Activated CD8-positive, alpha-beta memory T cell treated with anti-CD3 and anti-CD28 coated beads, Interleukin-2, amount 50 U/mL, for 24 hours (primary cell): ENCODE measurements around the gene GDF11.

ENCODE experiments used
- DNase-seq: peaks from one replicate; pipeline ENCODE4 v3.0.0-alpha.2; 2020; ENCODE audit errors: extremely low read depth

GDF11 gene

DNA sequence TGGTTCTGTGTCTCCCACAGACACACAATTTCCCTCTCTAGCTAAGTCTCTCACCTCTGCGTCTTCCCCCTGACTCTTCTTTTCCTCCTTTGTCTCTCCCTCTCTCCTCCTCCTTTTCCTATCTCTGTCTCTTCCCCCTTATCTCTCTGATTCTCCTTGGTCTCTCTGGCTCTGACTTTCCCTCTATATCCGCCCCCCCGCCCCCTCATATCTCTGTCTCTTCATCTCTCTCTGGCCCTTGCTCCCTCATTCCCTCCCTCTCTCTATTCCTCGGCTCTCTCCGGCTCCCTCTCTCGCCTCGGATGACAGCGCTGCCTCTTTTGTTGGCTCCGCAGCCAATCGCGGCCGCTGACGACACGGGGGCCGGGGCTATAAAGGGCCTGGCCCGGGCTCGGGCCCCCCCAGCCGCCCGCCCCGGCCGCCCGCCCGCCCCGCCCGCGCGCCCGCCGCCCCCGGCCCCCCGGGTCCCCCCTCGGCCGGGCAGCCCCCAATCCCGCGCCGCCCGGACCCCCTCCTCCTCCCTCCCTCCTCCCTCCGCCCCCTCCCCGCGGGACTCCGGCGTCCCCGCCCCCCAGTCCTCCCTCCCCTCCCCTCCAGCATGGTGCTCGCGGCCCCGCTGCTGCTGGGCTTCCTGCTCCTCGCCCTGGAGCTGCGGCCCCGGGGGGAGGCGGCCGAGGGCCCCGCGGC, at the start of gene GDF11:
TSS of gene GDF11 (plus strand) at position 404 of the 687 bp plus-strand sequence. CDS start at position 599, 195 bp downstream.
- DNase-seq, result no peak

DNA sequence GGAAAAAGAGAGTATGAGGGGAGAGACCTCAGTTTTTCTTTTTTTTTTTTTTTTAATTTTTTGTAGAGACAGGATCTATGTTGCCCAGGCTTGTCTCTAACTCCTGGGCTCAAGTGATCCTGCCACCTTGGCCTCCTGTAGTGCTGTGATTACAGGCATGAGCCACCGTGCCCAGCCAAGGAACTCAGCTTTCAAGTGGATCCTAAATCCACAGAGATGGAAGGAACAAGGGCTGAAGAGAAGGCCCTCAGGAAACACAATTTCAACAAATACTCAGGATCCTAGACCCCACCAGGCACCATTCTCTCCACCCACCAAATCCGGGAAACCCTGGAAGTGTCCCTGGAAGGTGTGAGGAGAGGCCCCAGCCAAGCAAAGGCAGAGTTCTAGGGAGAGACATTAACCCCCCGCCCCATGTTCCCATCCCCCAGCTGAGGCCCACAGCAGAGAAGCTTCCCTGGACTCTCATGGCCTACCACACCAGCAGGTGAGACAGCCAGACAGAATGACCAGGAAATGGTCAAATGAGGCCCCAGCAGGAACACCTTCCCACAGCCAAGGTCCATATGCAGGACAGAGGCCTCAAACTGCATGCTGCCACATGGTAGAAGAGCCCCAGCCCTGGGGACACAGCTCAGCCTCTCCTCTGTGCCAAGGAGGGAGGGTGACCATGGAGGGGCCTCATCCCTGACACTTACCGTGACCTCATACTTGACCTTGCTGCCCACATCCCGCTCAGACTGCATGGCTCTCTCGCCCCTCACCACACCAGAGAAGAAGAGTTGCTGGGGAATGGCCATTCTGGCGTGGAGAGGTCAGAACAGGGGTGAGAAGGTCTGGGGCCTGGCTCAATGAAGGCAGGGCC, 49.4 kb upstream of the GDF11 start:
- no peak for DNase-seq

DNA sequence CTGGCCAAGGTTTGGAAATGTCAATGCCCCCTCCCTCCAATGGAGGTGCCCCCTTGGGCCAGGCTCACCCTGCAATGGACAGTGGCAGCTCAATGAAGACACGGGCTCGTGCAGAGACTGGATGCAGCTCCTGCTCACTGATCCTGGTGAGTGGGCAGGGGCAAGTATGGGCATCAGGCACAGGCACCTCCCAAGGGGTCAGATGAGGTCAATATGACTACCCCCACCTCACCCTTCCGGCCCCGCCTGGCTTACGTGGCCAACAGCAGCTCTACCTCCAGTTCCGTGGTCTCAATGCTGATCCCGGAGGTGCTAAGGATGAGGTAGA, 48.8 kb upstream of the GDF11 start:
- DNase-seq, result no peak

DNA sequence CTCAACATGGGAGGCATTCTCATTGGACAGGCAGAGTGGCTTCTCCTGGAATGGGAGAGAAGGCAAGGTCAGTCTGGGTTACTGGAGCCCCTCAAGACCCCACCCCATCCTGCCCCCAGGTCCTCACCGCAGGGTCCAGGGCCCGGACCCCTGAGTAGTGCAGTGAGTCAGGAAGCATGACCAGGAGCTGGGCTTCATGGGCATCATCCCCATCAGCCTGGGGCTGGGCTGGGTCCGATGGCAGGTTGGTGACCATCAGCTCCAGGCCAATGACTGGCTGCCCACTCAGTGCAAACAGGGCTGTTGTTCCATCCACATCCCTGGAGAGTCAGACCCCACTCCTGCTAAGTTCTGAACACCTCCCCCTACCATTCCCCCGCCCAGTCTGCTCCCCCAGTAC, 48.3 kb upstream of the GDF11 start:
- DNase-seq, result no peak

DNA sequence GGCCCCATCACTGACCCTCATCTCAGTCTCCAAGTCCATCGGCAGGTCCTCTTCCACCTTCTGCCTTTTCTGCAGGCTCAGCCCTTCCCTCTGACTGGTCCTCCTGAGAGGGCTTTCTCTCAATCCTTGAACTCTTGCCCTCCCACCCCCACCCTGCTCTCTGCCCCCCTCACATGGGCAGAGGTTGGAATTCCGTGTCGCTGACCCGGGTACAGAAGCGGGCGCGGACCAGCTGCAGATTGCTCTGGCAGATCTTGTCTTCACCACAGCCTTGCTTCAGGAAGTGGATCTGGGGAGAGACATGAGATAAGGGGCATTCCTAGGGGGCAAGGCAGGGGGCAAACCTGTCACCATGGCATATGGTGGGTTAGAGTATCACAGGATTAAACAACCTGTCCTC, 47.6 kb upstream of the GDF11 start:
- DNase-seq, result no peak

DNA sequence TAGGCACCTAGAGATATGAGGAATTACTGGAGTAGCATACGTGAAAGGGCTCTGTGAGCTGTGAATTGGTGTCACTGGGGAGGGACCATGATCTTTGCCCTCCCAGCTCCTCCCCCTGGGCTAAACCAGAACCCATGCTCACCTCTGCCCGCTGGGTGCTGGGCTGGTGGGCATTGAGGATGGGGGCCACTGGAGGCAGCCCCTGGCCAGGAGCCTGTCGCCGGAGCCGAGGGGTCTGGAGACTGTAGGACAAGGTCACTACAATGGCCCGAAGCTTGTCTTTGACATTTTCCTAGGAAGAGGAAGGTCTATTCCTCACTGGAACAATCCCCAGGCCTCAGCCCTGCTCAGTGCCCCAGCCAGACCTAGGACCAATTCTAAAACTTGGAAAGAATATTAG, 46.8 kb upstream of the GDF11 start:
- DNase-seq, result no peak

DNA sequence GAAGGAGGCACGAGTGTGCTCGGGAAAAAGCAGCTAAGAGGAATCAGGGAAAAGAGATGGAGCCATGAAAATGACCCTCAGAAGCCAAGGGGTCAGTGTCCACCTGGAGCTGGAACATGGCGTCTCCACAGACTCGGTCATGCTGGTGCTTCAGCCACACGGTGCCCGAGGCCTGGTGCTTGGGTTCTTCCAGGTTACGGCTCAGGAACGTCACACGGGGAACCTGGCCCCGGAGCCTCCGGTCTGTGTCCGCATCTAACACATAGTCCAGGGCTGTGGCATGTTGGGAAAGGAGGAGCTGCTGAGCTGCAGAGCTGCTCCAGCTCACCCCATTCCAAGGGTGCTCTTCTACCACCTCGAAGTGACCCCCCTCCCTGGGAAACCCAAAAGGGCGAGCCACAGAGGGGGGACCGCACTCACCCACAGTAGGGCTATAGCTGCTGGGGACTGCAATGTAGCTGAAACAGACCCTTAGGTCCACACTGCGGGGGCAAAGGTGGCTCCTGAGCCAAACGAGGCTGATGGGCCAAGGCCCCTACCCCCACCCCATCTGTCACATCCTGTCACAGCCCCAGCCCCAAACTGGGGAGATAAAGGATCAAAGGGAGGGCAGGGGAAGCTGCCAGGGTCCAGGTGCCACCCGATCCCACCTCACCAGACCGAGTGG, 46.0 kb upstream of the GDF11 start:
- DNase-seq, result no peak

DNA sequence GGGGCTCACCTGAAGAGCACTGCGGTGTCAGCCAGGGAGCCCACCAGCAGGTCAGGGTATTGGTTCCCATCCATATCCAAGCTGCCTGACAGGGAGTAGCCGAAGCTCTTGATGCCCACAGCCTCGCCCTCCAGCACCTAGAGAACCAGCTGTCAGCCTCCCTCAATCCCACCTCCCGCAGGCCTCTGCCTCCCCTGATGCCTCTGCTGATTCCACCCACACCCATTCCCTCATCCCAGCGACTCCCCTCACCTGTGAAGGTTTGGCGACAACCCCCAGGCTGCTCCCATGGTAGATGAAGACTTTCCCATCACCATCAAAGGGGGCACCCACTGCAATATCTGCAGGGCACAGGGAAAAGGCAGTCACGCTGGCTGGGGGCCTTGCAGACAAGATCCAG, 45.2 kb upstream of the GDF11 start:
- no peak for DNase-seq

DNA sequence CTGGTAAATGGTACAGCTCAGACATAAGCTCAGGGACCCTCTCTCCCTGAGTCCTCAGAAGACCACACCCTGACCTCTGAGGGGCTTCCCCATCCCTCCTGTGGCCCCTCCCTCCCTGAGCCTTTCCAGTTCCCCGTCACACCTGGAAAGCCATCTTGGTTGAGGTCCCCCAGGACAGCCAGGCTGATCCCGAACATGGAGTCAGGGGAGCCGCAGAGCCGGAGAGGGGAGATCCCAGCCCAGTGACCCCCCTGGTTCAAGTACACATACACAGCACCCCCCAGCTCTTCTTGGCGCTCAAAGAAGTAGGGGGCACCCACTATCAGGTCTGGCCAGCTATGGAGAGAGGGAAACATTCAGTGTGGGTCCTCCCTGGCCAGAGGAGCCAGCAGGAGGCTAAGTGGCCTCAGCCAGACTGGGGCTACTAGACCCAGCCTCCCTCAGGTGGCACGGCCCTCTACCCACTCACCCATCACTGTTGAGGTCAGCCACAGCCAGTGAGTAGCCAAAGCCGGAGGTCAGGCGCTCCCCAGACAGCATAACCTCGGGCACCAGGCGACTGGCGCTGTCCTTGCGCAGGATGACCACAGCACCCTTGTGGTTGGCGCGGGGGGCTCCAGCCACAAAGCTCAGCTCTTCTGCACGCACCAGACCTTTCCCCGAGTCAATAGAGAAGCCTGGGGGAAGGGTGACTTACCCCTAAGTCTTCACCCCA, 44.5 kb upstream of the GDF11 start:
- no peak for DNase-seq

DNA sequence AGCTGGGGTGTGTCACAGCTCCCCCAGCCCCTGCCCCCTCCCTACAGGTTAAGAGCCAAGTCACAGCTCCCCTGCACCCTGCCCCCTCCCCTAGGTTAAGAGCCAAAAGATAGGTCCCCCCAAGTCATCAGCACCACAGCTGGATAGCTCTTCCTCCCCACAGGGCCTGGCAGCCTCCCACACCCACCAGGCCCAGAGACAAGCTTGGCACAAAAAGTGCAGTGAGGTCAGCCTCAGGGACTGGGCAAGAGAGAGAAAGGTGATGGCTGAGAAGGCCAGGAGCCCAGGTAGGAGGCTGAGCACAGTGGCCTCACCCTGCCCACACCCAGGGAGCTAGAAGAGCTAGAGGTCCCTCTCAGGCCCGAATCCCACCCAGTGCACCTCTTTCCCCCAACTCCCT, 44.0 kb upstream of the GDF11 start:
- DNase-seq, result no peak

DNA sequence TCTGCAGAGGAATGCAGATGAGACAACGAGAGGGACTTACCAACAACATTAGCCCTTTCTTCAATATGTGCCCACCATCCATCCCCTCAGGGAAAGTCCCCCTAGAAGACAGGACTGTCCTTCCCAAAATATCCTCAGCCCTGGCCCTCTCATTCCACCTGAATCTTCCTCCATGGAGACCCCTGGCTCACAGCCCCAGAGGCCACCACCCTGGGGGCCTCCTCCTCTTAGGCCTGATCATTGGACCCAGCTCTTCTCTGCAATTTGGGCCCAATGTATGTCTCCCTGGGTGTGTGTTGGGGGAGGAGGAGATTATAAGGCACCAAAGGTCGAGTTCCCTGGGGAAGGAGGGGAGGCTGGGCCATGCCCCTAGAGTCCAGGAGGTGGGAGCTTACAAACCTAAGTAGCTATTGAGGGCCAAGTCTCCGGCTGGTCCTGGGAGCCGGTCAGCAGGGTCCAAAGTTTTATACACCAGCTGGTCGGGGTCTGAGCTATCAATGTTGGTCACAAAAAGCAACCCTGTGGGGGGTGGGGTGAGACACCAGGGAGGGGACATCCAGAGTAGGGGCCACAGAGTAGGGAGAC, 43.4 kb upstream of the GDF11 start:
- no peak for DNase-seq

DNA sequence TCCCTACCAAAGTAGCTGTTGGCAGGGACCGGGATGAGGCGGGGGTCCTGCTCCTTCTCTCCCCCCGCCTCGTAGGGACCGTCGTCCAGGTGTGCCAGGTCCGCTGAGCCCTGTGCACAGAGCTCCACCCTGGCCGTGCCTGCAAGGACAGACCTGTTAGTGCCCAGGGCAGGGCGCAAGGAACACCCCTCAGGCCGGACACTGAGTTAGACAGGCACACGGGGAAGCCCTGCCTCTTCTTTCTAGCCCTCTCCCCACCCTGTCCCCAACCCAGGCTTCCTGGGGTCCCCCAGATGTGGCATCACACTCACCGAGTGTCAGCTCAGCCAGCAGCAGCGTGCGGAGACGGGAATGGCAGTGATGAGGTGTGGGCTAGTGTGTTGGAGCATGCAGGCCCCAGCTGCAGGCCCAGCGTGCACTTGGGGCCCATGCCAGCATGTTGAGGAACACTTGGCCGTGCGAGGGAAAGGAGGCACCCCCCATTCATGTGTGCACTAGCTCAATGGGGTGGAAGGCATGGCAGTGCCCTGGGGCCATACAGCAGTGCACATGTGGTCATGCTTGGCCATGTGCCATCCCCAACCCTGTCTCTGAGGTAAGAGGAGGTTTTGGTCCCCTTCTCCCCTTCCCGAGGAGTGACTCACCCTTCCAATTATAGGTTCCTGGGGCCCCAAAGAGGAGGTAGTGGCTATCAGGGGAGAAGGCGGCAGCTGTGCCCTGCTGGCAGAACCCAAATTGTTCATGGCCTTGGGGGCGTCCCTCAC, 42.5 kb upstream of the GDF11 start:
- DNase-seq, result no peak

DNA sequence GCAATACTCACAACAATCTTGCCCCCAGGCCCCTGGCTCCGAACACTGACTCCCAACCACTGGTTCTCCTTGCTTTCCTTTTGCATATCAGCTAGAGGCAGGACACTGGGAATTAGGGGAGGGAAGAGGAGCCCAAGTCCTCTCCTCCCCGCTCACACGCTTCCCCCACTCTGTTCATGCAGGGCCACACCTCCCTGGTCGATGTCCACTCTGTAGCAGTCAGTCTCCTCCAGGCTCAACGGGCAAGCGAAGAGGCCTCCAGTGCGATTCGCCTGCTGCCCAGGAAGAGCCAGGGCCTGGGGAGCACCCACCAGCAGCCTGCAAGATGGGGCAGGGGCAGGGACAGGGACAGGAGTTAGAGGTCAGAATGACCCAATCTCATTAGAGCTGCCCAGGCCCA, 40.1 kb upstream of the GDF11 start:
- DNase-seq, result no peak

DNA sequence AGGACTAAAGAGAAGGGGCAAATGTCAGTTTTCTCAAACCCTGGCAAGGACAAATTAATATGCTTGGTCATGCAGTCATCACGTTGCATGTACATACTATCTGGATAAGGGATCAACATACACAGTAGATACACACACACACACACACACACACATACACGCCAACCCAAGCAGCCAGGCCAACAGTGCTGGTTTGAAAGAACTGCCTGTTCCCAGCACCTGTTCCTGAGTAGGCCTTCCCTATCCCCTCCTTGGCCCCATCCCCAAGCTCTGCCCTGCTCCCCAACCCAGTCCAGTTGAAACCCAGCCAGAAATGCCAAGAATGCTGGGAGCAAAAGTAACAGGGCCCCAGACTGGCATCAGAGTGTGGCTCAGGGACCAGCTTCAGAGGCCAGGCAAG, 39.6 kb upstream of the GDF11 start:
- no peak for DNase-seq

DNA sequence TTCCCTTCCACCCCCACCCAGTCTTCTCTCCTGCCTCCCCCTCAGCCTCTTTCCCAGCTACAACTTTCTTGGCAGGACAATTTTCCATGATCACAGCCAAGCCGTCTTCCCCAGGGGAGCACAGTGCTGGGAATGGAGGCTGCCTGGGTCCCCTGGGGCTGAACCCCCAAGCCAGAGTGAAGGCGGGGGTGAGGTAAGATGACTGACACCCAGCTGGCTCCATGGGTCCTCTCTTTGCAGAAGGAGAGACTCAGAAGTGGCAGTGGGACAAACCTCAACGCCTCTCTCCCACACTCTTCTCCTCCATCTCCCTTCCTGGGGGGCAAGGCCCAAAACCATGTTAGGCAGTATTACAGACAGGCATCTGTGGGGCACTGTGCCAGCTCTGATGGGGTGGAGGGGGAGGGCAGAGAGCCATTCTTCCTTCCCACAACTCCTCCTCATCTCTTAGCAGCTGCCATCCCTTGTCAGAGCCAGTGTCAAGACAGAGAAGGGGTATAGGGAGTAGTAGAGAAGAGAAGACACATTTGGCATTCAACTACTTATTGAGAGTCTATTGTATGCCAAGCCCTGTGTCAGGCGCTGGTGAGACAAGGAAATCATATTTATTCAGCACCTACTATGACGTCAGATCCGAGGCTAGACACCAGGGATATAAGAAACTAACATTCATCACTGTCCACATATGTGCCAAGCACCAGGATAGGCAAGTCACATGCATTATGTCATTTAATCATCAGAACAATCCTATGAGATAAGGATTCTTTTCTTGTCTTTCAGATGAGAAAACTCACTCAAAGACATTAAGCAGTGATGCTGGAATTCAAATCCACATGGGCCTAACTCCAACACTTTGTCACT, 38.8 kb upstream of the GDF11 start:
- no peak for DNase-seq

DNA sequence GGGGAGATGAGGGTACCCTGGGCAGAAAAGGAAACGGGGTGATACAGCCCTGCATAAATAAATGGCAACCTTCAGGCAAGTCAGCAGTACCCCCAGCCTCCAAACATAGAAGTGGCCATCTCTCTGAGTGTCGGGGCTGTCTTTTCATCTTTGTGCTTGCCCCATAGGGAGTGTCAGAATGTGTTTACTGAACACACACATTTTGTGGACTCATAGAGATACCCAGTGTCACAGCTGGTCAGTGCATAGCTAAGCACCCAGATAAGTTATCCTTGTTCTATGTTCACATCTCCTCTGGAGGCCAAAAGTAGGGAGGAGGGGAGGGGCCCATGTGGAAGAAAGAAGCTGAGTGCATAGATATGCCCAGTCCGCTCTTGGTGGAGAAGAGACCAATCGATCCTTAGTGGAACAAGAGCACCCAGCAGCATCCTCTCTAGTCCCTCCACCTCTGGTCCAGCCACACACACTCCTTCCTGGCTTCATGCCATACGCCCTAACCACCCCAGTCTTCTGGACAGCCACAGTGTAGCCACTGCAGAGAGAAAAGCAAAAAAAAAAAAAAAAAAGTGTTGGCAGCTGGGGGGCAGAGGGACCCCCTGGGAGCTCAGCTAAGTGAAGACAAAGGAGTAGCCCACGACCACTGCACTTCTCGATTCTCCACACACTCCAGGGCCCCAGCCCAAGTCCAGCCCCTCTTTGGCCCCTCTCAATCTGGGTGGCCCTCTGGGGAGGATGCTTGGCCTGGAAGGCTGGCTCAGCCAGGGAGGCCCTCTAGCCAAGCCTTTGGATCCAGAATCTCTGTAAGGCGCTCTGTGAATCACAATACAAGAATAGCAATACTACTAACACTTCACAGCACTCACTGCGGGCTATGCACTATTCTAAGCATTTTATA, 37.9 kb upstream of the GDF11 start:
- no peak for DNase-seq

DNA sequence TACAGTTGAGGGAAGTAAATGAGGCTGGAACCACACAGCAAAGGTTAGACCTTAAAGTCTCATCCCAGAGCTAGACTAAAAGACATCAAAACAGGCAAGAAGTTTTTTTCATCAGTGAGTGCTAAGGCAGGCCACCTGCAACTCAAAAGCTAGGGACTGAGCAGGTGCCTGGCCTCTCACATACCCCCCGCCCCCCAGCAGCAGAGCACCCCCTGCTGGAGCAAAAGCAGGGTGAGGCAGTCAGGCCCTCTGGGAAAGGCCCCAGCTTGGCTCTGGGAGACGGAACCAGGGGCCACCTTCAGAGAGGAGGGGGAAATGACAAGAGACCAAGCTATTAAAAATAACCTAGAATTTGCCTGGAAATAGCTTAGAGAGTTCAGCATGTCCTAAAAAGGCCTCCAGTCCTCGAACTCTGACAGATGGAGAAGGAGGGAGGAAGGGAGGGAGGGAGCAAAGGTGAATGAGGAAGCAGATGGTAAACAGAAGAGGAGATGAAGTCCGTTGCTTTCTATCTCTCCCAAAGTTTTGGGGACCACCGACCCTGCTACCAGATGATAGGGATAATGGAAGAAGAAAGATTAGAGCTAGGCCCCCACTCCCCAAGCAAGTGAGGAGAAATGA, 37.0 kb upstream of the GDF11 start:
- DNase-seq, result no peak

DNA sequence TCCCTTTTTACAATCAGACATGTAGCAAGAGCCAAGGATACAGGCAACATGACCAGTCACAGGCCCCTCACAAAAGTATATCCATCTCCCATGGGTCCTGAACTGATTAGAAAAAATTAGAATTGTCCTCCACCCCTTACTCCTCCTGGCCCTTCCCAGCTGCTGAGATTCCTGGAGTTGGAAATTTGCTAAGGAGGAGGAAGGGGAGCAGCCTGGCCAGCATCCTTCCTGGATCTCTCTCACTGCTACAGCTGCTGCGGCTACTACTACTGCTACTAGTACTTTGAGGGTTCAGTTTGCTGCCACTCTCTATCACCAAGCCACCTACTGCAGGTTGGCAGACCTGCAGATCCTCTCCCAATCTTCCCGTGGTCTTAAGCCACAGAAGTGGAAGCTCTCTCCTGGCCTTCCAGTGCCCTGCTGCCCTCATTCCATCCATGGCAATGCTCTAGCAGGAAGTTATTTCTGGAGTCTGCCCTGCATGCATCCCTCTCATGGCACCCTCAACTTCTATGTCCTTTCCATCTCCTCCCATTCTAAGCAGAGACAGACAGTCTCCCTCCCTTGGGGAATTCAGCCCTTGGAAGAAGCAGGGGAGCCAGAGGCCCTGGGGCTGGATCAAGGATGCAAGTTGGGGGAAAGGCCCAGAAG, 36.2 kb upstream of the GDF11 start:
- no peak for DNase-seq
